ENCODE measurements around the gene PIEZO2. TPM values are rescaled to one million over a fixed set of nuclear protein-coding genes. Genes with fewer than 3 reads are reported as not detected.

PIEZO2 gene
- total RNA-seq, 2 experiments from 2014 or later: not detected

GRCh38 chr18:10745971-10746370 is 403.4 kb downstream of the PIEZO2 start:
- CTCF ChIA-PET: no interaction called here
- intact Hi-C loops (cut with DNase I, micrococcal nuclease): no loop called here
- H3K9me3 Mint-ChIP-seq: no peaks in the 10 kb centered on the region

GRCh38 chr18:10745219-10745618 is 404.1 kb downstream of the PIEZO2 start:
- TF ChIP-seq CTCF (IDR thresholded peaks at IDR 0.05): no peak
- ChIA-PET POLR2A (no interaction called here), CTCF (no interaction called here)
- Histone ChIP-seq H3K27ac (ENCODE audit: low read depth in 1 of 2, low read length in 2 of 2) (no peak overlapping the region), H3K9me3 (ENCODE audit: control insufficient read depth in 1 of 2, insufficient read depth in 1 of 2, low read length in 2 of 2) (no peaks in the 10 kb centered on the region), H3K27me3 (ENCODE audit: control insufficient read depth in 1 of 2, insufficient read depth in 2 of 2, low read length in 2 of 2) (no peaks in the 10 kb centered on the region), H3K4me3 (ENCODE audit: low read length) (no peak overlapping the region), H3K36me3 (ENCODE audit: insufficient read depth, low read length) (no peaks in the 10 kb centered on the region), H3K4me1 (ENCODE audit: insufficient read depth, low read length) (no peaks in the 10 kb centered on the region)
- ATAC-seq (ENCODE audit: poor library complexity) (no peak), DNase-seq (no peak)
- Mint-ChIP-seq H3K4me1 (ENCODE audit: low read depth) (peaks cover 5% of the 10 kb centered on the region), H3K36me3 (ENCODE audit: low read depth) (no peaks in the 10 kb centered on the region), H3K27ac (no peak overlapping the region), H3K9me3 (no peaks in the 10 kb centered on the region), H3K27me3 (no peaks in the 10 kb centered on the region), H3K4me3 (no peak overlapping the region)
- intact Hi-C loops (cut with DNase I, micrococcal nuclease): no loop called here

More at GRCh38 chr18:10745971-10746370, 403.4 kb downstream of the PIEZO2 start:
- Histone ChIP-seq H3K27me3 (ENCODE audit: control insufficient read depth in 1 of 2, insufficient read depth in 2 of 2, low read length in 2 of 2) (no peaks in the 10 kb centered on the region), H3K9me3 (ENCODE audit: control insufficient read depth in 1 of 2, insufficient read depth in 1 of 2, low read length in 2 of 2) (no peaks in the 10 kb centered on the region), H3K36me3 (ENCODE audit: insufficient read depth, low read length) (no peaks in the 10 kb centered on the region), H3K4me1 (ENCODE audit: insufficient read depth, low read length) (no peaks in the 10 kb centered on the region), H3K4me3 (ENCODE audit: low read length) (no peak overlapping the region), H3K27ac (ENCODE audit: low read depth in 1 of 2, low read length in 2 of 2) (no peak overlapping the region)
- no peaks in the 10 kb centered on the region for H3K36me3 Mint-ChIP-seq (ENCODE audit: low read depth)
- POLR2A ChIA-PET: no interaction called here
- H3K27ac Mint-ChIP-seq: no peak overlapping the region
- no peaks in the 10 kb centered on the region for H3K27me3 Mint-ChIP-seq
- no peak for TF ChIP-seq CTCF (IDR thresholded peaks at IDR 0.05)
- DNase-seq (no peak), ATAC-seq (ENCODE audit: poor library complexity) (no peak)
- H3K4me3 Mint-ChIP-seq: no peak overlapping the region
- H3K4me1 Mint-ChIP-seq (ENCODE audit: low read depth): peaks cover 5% of the 10 kb centered on the region

GRCh38 chr18:10743766-10744165 is 405.6 kb downstream of the PIEZO2 start:
- POLR2A ChIA-PET: no interaction called here

More at GRCh38 chr18:10743766-10744165, 405.6 kb downstream of the PIEZO2 start:
- H3K27ac ChIP-seq (ENCODE audit: low read depth in 1 of 2, low read length in 2 of 2): no peak overlapping the region
- CTCF ChIA-PET: no interaction called here
- no peak for TF ChIP-seq CTCF (IDR thresholded peaks at IDR 0.05)
- no peak for ATAC-seq (ENCODE audit: poor library complexity)
- no peak overlapping the region for H3K4me3 ChIP-seq (ENCODE audit: low read length)
- no peaks in the 10 kb centered on the region for H3K4me1 ChIP-seq (ENCODE audit: insufficient read depth, low read length)
- no peaks in the 10 kb centered on the region for H3K27me3 Mint-ChIP-seq
- no peak for DNase-seq
- no peaks in the 10 kb centered on the region for H3K36me3 Mint-ChIP-seq (ENCODE audit: low read depth)
- H3K27me3 ChIP-seq (ENCODE audit: control insufficient read depth in 1 of 2, insufficient read depth in 2 of 2, low read length in 2 of 2): no peaks in the 10 kb centered on the region
- H3K4me3 Mint-ChIP-seq: no peak overlapping the region
- H3K9me3 Mint-ChIP-seq: no peaks in the 10 kb centered on the region
- intact Hi-C loops (cut with DNase I, micrococcal nuclease): no loop called here
- no peaks in the 10 kb centered on the region for H3K9me3 ChIP-seq (ENCODE audit: control insufficient read depth in 1 of 2, insufficient read depth in 1 of 2, low read length in 2 of 2)
- H3K27ac Mint-ChIP-seq: no peak overlapping the region
- H3K36me3 ChIP-seq (ENCODE audit: insufficient read depth, low read length): no peaks in the 10 kb centered on the region
- H3K4me1 Mint-ChIP-seq (ENCODE audit: low read depth): peaks cover 5% of the 10 kb centered on the region

Data from CD4-positive, alpha-beta T cell (primary cell).